Epithelial cell of prostate (primary cell): ENCODE measurements around the gene ARHGAP9.
A peak's percentile ranks its signal among the peaks of the same experiment; 100 is the strongest.
"Not testable (repeated sequence)": the region's sequence is repeated elsewhere in the genome, so short reads cannot be mapped to it uniquely, and the experiment has no call there.

ENCODE experiments used
- DNase-seq: peaks from one replicate; pipeline ENCODE4 v3.0.0-alpha.2; 2011; ENCODE audit warnings: low read depth, low spot score
- H3K27ac ChIP-seq: fragments of 450-650 bp; 2 replicates; pipeline ENCODE4 v1.5.1; 2017; ENCODE audit warnings: mild to moderate bottlenecking

ARHGAP9 gene

DNA sequence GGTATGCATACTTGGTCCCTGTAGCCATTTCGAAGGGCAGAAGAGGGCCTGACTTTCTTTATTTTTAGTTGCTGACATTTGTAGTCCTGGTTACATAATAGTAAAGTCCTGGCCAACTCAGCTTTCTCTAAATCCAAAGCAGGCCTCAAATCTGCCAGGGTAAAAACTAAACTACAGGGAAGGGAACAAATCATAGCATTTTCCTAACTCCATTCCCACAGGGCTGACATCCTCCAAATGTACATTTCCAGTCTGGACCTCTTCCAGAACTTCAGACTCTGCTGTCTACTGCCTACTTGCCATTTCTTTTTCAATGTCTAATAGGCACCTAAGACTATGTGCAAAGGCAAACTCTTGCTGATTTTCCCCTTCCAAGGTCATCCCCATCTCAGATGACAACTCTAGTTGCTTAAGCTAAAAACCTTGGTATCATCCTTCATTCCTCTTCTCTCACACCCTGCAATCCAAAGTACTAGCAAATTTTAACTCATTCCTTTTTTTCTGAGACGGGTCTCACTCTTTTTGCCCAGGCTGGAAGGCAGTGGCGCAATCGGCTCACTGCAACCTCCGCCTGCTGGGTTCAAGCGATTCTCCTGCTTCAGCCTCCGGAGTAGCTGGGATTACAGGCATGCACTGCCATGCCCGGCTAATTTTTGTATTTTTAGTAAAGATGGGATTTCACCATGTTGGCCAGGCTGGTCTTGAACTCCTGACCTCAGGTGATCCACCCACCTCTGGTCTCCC is 38.7 kb upstream of the ARHGAP9 start:
- no peak for DNase-seq
- H3K27ac ChIP-seq = peak overlapping the region; percentile 98

DNA sequence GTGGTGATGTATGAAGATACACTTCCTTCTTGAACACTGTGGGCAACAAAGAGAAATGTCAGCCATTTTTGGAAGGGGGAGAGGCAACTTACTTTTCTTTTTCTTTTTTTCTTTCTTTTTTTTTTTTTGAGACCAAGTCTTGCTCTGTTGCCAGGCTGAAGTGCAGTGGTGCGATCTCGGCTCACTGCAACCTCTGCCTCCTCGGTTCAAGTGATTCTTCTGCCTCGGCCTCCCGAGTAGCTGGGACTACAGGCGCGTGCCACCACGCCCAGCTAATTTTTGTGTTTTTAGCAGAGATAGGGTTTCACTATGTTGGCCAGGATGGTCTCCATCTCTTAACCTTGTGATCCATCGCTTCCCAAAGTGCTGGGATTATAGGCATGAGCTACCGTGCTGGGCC is 38.1 kb upstream of the ARHGAP9 start:
- H3K27ac ChIP-seq = peak overlapping the region; percentile 98
- DNase-seq = not testable (repeated sequence)

DNA sequence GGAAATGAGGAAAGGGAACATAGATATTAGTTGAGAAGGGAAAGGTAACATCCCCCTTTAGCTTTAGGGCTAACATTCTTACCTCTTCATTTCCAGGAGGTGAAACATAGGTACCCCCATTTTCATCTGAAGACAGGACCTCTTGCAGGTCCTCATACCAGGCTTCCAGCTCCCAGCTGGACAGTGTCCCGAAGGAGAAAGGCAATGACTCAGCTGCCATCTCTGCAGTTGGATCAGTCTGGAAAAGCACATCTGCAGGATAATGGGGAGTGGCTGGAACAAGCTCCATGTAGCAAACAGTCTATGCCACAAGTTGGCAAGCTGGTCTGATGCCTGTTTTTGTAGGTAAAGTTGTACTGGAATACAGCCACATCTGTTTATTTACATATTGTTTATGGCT is 37.5 kb upstream of the ARHGAP9 start:
- peak overlapping the region; percentile 98 for H3K27ac ChIP-seq
- DNase-seq = no peak

DNA sequence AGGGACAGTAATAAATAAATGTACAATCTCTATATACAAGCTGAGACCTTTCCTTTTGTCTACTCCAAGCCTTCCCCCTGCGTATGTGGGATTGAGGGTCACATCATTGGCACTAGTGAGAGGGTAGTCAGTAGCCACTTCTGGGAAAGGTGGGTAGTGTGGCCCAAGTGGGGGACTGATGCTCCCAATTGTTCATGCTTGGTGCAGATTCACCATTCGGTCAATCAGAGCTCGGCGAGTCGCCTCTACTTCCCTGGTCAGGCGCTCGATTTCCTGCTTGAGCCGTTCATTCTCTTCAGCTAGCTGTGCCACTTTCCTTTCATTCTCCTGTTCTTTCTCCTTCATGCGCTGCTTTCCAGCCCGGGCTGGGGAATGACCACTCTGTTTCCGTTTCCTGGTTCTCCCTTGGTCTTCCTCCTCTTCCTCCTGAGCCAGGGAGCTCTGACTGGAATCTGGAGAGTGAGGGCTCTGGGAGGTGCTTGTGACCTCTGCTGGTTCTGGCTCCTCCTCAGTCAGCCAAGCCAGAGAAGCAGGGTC is 37.0 kb upstream of the ARHGAP9 start:
- no peak for DNase-seq
- peak overlapping the region; percentile 98 for H3K27ac ChIP-seq

DNA sequence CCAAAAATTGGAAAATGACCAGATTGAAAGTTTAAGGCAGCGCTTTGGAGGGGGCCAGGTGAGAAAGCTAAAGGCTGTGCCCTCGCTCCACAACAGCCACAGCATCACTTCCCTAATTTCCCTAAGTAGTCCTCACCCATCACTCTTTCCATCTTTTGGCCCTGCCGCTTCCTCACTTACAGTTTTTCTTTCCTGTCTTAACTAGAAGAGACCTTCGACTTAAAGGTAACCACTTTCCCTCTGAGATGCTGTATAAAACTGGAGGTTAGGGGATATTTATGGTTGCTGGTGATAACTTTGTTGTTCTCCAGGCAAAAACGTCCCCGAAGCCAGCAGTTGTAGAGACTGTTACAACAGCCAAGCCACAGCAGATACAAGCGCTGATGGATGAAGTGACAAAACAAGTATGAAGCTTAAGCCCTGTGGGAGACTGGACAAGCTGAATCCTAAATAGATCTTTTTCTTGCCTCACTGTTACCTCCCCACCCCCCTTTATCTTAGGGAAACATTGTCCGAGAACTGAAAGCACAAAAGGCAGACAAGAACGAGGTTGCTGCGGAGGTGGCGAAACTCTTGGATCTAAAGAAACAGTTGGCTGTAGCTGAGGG is 36.4 kb upstream of the ARHGAP9 start:
- H3K27ac ChIP-seq = peak overlapping the region; percentile 98
- no peak for DNase-seq

DNA sequence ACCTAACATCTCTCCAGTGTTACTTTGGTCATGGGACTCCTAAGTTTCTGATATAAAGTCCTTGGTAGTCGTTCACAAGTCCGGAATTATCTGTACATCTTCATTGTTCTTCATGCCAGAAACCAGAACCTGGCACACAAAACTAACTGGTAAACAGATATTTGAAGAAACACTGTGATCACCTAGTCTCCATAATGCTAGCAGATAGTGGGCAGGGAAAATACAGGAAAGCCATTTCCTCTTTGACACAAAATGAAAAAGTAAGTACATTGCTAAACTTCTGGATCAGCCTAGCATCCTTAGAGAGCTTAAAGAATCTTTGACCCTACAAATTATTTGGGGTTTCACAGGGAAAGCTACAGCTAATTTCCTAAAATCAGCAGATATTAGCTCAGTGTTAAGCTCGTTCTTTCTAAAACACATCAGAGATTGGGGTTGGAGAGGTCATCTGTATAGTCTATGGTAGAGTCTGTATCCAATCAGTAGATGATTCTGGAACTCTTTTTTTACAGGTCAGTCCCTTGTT is 35.8 kb upstream of the ARHGAP9 start:
- DNase-seq = no peak
- peak overlapping the region; percentile 98 for H3K27ac ChIP-seq

DNA sequence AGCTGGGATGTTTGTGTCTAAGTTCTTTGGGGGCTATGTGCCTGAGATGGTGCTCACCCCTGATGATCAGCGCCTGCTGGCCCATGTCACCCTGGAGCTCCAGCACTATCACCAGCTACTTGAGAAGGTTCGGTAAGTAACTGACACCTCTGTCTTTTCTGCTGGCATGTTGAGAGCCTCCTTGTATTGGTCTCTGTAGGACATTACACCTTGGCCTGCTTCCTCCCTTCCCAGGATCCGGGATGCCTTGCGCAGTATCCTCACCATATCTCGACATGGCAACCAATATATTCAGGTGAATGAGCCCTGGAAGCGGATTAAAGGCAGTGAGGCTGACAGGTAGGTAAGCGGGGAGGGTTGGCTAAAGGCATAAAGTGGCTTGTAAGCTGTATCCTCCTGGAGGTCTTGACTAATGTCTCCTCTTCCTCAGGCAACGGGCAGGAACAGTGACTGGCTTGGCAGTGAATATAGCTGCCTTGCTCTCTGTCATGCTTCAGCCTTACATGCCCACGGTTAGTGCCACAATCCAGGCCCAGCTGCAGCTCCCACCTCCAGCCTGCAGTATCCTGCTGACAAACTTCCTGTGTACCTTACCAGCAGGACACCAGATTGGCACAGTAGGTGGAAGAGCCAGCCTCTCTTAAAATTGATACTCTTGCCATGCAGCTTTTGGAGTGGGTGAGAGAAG is 35.2 kb upstream of the ARHGAP9 start:
- DNase-seq = no peak
- peak overlapping the region; percentile 98 for H3K27ac ChIP-seq

DNA sequence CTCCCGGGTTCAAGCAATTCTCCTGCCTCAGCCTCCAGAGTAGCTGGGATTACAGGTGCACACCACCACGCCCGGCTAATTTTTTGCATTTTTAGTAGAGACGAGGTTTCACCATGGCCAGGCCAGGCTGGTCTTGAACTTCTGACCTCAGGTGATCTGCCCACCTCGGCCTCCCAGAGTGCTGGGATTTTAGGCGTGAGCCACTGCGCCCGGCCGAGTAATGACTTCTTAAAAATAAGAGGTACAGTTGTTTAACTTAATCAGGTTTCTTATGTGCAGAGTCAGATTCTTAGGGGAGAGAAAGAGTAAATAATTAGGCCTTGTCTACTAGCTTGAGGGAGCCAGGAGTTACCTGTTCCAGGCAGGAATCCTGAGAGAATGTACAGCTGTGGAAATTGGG is 34.6 kb upstream of the ARHGAP9 start:
- DNase-seq = not testable (repeated sequence)

DNA sequence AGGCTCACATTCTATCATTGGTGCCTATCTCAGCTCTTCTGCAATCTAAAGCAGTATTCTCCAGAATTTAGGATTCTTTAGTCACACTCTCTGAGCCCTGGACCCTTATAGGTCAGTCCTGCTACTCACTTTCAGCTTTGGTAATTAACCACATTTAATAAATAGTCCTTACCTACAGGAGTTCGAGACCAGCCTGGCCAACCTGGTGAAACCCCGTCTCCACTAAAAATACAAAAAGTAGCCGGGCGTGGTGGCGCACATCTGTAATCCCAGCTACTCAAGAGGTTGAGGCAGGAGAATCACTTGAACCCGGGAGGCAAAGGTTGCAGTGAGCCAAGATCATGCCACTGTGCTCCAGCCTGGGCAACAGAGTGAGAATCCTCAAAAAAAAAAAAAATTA is 34.0 kb upstream of the ARHGAP9 start:
- not testable (repeated sequence) for H3K27ac ChIP-seq, DNase-seq

More for the DNA sequence above, 34.6 kb upstream of the ARHGAP9 start:
- H3K27ac ChIP-seq = peak overlapping the region; percentile 98

DNA sequence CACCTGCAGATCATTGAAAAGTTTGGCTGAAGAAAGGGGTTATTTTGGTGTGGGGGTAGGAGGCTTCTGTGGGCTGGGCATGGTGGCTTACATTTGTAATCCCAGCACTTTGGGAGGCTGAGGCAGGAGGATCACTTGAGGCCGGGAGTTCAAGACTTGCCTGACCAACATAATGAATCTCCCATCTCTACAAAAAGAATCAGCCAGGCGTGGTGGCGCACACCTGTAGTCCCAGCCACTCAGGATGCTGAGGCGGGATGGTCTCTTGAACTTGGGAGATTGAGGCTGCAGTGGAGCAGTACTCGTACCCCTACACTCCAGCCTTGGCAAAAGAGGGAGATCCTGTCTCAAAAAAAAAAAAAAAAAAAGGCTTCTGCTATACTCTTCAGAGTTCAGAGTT is 33.6 kb upstream of the ARHGAP9 start:
- no peak overlapping the region for H3K27ac ChIP-seq
- no peak for DNase-seq

DNA sequence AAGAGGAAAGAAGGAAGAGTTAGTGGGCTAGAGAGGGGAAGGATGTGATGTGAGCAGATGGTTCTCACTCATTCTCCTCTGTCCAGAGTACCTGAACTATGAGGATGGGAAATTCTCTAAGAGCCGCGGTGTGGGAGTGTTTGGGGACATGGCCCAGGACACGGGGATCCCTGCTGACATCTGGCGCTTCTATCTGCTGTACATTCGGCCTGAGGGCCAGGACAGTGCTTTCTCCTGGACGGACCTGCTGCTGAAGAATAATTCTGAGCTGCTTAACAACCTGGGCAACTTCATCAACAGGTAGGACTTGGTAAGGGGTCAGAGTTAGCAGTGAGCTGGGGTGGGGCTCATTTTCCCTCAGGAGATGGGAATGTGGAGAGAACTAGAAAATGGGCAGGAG is 33.0 kb upstream of the ARHGAP9 start:
- no peak overlapping the region for H3K27ac ChIP-seq
- no peak for DNase-seq

DNA sequence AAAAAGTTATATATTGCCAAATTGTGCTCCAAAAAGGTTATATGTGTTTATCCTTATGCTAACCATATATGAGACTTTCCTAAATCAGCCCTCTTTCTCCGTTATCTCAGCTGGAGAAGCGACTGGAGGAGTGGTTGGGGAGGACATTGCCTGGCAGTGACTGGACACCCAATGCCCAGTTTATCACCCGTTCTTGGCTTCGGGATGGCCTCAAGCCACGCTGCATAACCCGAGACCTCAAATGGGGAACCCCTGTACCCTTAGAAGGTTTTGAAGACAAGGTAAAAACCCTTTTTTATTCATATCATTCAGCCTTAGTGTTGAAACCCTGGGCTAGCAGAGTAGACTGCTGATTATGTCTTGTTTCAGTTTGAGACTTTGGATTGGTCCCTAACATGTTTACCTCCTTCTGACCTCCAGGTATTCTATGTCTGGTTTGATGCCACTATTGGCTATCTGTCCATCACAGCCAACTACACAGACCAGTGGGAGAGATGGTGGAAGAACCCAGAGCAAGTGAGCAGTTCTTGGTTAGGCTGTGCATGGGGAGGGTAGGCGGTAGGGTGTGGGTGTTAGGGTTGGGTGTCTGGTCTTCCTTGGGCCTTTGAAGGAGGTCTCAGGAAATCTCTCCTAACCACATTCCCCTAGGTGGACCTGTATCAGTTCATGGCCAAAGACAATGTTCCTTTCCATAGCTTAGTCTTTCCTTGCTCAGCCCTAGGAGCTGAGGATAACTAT is 32.1 kb upstream of the ARHGAP9 start:
- DNase-seq = no peak
- H3K27ac ChIP-seq = no peak overlapping the region

DNA sequence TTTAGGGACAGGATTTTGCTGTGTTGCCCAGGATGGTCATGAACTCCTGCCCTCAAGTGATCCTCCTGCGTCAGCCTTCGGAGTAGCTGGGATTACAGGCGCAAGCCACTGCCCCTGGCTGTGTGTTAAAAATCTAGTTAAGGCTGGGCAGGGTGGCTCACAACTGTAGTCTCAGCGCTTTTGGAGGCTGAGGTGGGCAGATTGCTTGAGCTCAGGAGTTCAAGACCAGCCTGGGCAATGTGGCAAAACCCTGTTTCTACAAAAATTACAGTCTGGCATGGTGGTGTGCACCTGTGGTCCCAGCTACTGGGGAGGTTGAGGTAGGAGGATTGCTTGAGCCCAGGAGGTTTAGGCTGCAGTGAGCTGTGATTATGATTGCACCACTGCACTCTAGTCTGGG is 31.5 kb upstream of the ARHGAP9 start:
- H3K27ac ChIP-seq = no peak overlapping the region
- no peak for DNase-seq

DNA sequence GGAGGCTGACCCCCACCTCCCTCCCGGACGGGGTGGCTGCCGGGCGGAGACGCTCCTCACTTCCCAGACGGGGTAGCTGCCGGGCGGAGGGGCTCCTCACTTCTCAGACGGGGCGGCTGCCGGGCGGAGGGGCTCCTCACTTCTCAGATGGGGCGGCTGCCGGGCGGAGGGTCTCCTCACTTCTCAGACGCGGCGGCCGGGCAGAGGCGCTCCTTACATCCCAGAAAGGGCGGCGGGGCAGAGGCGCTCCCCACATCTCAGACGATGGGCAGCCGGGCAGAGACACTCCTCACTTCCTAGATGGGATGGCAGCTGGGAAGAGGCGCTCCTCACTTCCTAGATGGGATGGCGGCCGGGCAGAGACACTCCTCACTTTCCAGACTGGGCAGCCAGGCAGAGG is 28.1 kb upstream of the ARHGAP9 start:
- not testable (repeated sequence) for DNase-seq, H3K27ac ChIP-seq

DNA sequence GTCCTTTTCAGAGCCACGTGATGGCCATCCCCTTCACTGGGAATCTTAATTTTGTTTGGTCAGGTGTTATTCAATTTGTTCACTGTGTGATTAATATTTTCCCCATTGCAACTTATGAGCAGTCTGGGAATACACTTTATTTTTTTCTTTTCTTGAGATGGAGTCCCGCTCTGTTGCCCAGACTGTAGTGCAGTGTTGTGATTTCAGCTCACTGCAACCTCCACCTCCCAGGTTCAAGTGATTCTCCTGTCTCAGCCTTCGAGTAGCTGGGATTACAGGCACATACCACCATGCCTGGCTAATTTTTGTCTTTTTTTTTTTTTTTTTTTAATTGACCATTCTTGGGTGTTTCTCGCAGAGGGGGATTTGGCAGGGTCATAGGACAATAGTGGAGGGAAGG is 26.9 kb upstream of the ARHGAP9 start:
- DNase-seq = not testable (repeated sequence)

DNA sequence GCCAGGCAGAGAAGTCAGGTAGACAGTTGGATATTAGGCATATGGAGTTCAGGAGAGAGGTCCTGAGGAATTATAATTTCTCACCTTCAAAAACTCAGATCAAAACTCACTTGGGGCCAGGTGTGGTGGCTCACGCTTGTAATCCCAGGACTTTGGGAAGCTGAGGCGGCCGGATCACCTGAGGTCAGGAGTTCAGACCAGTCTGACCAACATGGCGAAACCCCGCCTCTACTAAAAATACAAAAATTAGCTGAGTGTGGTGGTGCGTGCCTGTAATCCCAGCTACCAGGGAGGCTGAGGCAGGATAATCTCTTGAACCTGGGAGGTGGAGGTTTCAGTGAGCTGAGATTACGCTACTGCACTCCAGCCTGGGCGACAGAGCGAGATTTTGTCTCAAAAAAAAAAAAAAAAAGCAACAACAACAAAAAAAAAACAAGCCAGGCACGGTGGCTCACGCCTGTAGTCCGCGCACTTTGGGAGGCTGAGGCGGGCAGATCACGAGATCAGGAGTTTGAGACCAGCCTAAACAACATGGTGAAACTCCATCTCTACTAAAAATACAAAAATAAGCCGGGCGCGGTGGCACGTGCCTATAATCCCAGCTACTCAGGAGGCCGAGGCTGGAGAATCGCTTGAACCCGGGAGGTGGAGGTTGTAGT is 22.8 kb upstream of the ARHGAP9 start:
- DNase-seq, H3K27ac ChIP-seq: not testable (repeated sequence)

More for the DNA sequence above, 26.9 kb upstream of the ARHGAP9 start:
- not testable (repeated sequence) for H3K27ac ChIP-seq

DNA sequence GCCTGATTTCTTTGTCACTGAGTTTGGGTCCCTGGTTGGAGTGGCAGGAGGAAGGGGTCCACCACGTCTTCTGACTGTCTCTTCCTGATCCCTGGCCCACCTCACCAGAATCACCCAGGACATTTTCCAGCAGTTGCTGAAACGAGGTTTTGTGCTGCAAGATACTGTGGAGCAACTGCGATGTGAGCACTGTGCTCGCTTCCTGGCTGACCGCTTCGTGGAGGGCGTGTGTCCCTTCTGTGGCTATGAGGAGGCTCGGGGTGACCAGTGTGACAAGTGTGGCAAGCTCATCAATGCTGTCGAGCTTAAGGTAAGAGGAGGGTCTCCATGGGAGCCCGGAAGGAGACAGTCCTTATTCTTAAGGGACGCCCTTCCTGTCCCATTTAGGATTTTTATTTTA is 20.5 kb upstream of the ARHGAP9 start:
- no peak overlapping the region for H3K27ac ChIP-seq
- no peak for DNase-seq

DNA sequence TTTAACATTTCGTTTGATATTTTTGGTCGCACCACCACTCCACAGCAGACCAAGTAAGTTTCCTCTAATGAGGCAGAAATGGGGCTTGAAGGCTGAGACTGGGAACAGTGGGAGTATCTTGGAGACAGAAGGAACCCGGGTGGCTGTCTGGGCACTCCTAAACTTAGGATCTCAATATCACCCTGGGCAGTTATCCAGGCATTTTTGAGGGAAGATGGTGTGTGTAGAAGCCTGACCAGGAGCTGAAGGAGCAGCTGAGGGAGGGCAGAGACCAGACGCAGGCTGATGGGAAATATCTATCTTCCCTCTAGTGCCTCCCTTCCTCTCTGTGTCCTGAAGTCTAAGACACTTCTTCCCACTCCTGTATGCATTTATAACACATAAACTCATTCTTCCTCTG is 18.9 kb upstream of the ARHGAP9 start:
- no peak overlapping the region for H3K27ac ChIP-seq
- DNase-seq = no peak

DNA sequence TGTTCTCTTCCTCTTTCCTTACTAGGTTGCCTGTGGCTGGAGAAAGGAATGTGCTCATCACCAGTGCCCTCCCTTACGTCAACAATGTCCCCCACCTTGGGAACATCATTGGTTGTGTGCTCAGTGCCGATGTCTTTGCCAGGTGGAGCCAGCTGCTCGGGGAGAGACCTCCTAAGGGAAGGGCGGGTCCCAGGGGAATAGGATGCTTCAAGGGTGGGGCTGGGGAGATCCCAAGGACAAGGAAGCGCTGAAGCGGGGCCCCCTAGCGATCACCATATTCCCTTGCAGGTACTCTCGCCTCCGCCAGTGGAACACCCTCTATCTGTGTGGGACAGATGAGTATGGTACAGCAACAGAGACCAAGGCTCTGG is 18.5 kb upstream of the ARHGAP9 start:
- DNase-seq = no peak
- no peak overlapping the region for H3K27ac ChIP-seq
